H1 (cell line): Measurements from ENCODE around the gene SHLD2. TPM values are rescaled to one million over a fixed set of nuclear protein-coding genes. Genes with fewer than 3 reads are reported as not detected.
"Not testable (repeated sequence)": the region's sequence is repeated elsewhere in the genome, so short reads cannot be mapped to it uniquely, and the experiment has no call there.

Source experiments
- CTCF ChIA-PET: fragments of 300-600 bp; sonication (Branson Sonifier 250); formaldehyde crosslinking; loops from one replicate; lab custom pipeline; 2021; ENCODE audit not compliant: partially characterized antibody; lab: Charles Lee
- POLR2A ChIA-PET: fragments of 300-600 bp; sonication (Branson Sonifier 250); formaldehyde crosslinking; loops from one replicate; lab custom pipeline; 2021; ENCODE audit warnings: inconsistent platforms; ENCODE audit not compliant: partially characterized antibody; lab: Charles Lee
- DNase-seq, 2 experiments: peaks; one replicate each; pipeline versions ENCODE4 v3.0.0 to v3.0.0-alpha.2; 2010 to 2022; ENCODE audit warnings: low spot score in 2 of 2, low read depth in 1 of 2, mixed read lengths in 1 of 2
- FAIRE-seq: peaks from 2 replicates; lab custom pipeline; 2011; peaks lifted over from hg19 to GRCh38; lab: Jason Lieb, UNC
- H2AFZ ChIP-seq: 2 replicates; pipeline ENCODE4 v1.8.1; 2012; ENCODE audit warnings: low read length, inconsistent platforms
- H2AK5ac ChIP-seq: 2 replicates; pipeline ENCODE4 v1.6.1; 2013; ENCODE audit warnings: low read depth, low read length
- H2BK120ac ChIP-seq: replicated peaks from 2 replicates; pipeline ENCODE3; 2013; ENCODE audit warnings: low read depth, low read length, inconsistent platforms
- H2BK12ac ChIP-seq: 2 replicates; pipeline ENCODE4 v1.6.1; 2013; ENCODE audit warnings: low read depth, low read length
- H2BK15ac ChIP-seq: 2 replicates; pipeline ENCODE4 v1.6.1; 2013; ENCODE audit warnings: low read length
- H2BK20ac ChIP-seq: 2 replicates; pipeline ENCODE4 v1.6.1; 2013; ENCODE audit warnings: low read length
- H2BK5ac ChIP-seq: 2 replicates; pipeline ENCODE4 v1.6.1; 2013; ENCODE audit warnings: low read depth, low read length
- H3K14ac ChIP-seq: 2 replicates; pipeline ENCODE4 v1.6.1; 2013; ENCODE audit warnings: inconsistent platforms; ENCODE audit not compliant: insufficient read length
- H3K18ac ChIP-seq: 2 replicates; pipeline ENCODE4 v1.6.1; 2013; ENCODE audit warnings: low read length; ENCODE audit errors: extremely low read depth
- H3K23ac ChIP-seq: 2 replicates; pipeline ENCODE4 v1.6.1; 2013; ENCODE audit warnings: inconsistent platforms; ENCODE audit not compliant: insufficient read length
- H3K23me2 ChIP-seq: 2 replicates; pipeline ENCODE4 v1.6.1; 2013; ENCODE audit warnings: low read depth, low read length
- H3K27ac ChIP-seq: 2 replicates; pipeline ENCODE4 v1.6.1; 2011; ENCODE audit warnings: low read depth, low read length, inconsistent platforms
- H3K27me3 ChIP-seq, 4 experiments: replicated peaks in 1 of 4; 1 replicate in 1 of 4; 2 replicates in 3 of 4; pipeline versions ENCODE4 v1.6.1 to v1.8.1; 2011 to 2013; ENCODE audit warnings: low read length in 3 of 4, mild to moderate bottlenecking in 3 of 4, inconsistent platforms in 2 of 4, mixed read lengths in 2 of 4, moderate library complexity in 1 of 4; ENCODE audit not compliant: control insufficient read depth in 3 of 4, insufficient read depth in 3 of 4; ENCODE audit errors: extremely low read depth in 1 of 4
- H3K36me3 ChIP-seq, 4 experiments: 2 replicates each; pipeline versions ENCODE4 v1.6.1 to v1.8.1; 2011 to 2013; ENCODE audit warnings: mild to moderate bottlenecking in 4 of 4, low read length in 3 of 4, moderate library complexity in 2 of 4, control low read depth in 1 of 4, inconsistent platforms in 1 of 4; ENCODE audit not compliant: insufficient read depth in 4 of 4, control insufficient read depth in 2 of 4
- H3K4ac ChIP-seq: replicated peaks from 2 replicates; pipeline ENCODE3; 2013; ENCODE audit warnings: low read length, low read depth, mixed read lengths, inconsistent platforms; ENCODE audit not compliant: insufficient read length
- H3K4me1 ChIP-seq, 4 experiments: replicated peaks in 1 of 4; 1 replicate in 1 of 4; 2 replicates in 3 of 4; pipeline versions ENCODE4 v1.6.1 to v1.8.1; 2011 to 2013; ENCODE audit warnings: low read length in 3 of 4, inconsistent platforms in 2 of 4, mixed read lengths in 1 of 4; ENCODE audit not compliant: insufficient read depth in 4 of 4, control insufficient read depth in 3 of 4
- H3K4me2 ChIP-seq, 2 experiments: 2 replicates each; pipeline versions ENCODE4 v1.6.1 to v1.8.1; 2011 to 2013; ENCODE audit warnings: low read depth in 2 of 2, low read length in 2 of 2, control low read depth in 1 of 2, inconsistent platforms in 1 of 2, mild to moderate bottlenecking in 1 of 2; ENCODE audit not compliant: insufficient read depth in 1 of 2
- H3K4me3 ChIP-seq, 4 experiments: fragments of 200-600, 300-600 bp in 1 of 4; sonication (generic), shearing (Covaris generic), sonication (Bioruptor Twin) in 1 of 4; 2 replicates each; pipeline versions ENCODE4 v1.5.1 to v1.8.1; 2011 to 2016; ENCODE audit warnings: low read length in 4 of 4, low read depth in 3 of 4, control low read depth in 2 of 4, inconsistent platforms in 2 of 4, mild to moderate bottlenecking in 2 of 4, mixed read lengths in 1 of 4, moderate library complexity in 1 of 4; ENCODE audit not compliant: insufficient read depth in 2 of 4; ENCODE audit errors: extremely low read depth in 1 of 4
- H3K56ac ChIP-seq: replicated peaks from 2 replicates; pipeline ENCODE3; 2013; ENCODE audit warnings: low read depth, mild to moderate bottlenecking, mixed read lengths, low read length, inconsistent platforms; ENCODE audit not compliant: insufficient read length
- H3K79me1 ChIP-seq: 2 replicates; pipeline ENCODE4 v1.6.1; 2013; ENCODE audit warnings: low read depth, low read length, control low read depth
- H3K79me2 ChIP-seq, 2 experiments: 2 replicates each; pipeline versions ENCODE4 v1.6.1 to v1.8.1; 2012 to 2013; ENCODE audit warnings: low read length in 2 of 2, mild to moderate bottlenecking in 2 of 2, inconsistent platforms in 1 of 2; ENCODE audit not compliant: insufficient read depth in 2 of 2, control insufficient read depth in 1 of 2
- H3K9ac ChIP-seq, 4 experiments: replicated peaks in 1 of 4; 1 replicate in 1 of 4; 2 replicates in 3 of 4; pipeline versions ENCODE4 v1.6.1 to v1.8.1; 2011 to 2013; ENCODE audit warnings: low read depth in 3 of 4, low read length in 3 of 4, control low read depth in 2 of 4, mild to moderate bottlenecking in 2 of 4, moderate library complexity in 2 of 4, inconsistent platforms in 1 of 4; ENCODE audit errors: extremely low read depth in 1 of 4
- H3K9me3 ChIP-seq, 2 experiments: 2 replicates each; pipeline versions ENCODE4 v1.6.1 to v1.8.1; 2012 to 2013; ENCODE audit warnings: mild to moderate bottlenecking in 2 of 2, moderate library complexity in 2 of 2, control low read depth in 1 of 2, inconsistent platforms in 1 of 2, low read depth in 1 of 2, low read length in 1 of 2, mixed read lengths in 1 of 2; ENCODE audit not compliant: insufficient read depth in 2 of 2
- H4K20me1 ChIP-seq, 2 experiments: replicated peaks in 1 of 2; 2 replicates each; pipeline versions ENCODE3 to v1.8.1; 2011 to 2013; ENCODE audit warnings: inconsistent platforms in 2 of 2, low read length in 2 of 2, mild to moderate bottlenecking in 1 of 2; ENCODE audit not compliant: insufficient read depth in 2 of 2, control insufficient read depth in 1 of 2
- H4K5ac ChIP-seq: 2 replicates; pipeline ENCODE4 v1.6.1; 2013; ENCODE audit warnings: low read length, low read depth, mixed read lengths, inconsistent platforms; ENCODE audit not compliant: insufficient read length
- H4K8ac ChIP-seq: 2 replicates; pipeline ENCODE4 v1.8.0; 2013; ENCODE audit warnings: mild to moderate bottlenecking, moderate library complexity, low read length, inconsistent platforms; ENCODE audit not compliant: insufficient read depth; ENCODE audit errors: extremely low read depth
- H4K91ac ChIP-seq: replicated peaks from 2 replicates; pipeline ENCODE3; 2013; ENCODE audit warnings: low read length, mixed read lengths, inconsistent platforms; ENCODE audit not compliant: insufficient read length
- WGBS, 2 experiments: shearing (Covaris generic) in 1 of 2; methylation state at CpG; one replicate each; pipeline versions ENCODE4 v1.1.6 to v1.1.7; 2013 to 2015; ENCODE audit warnings: low lambda C conversion rate in 2 of 2, mixed read lengths in 2 of 2, inconsistent platforms in 1 of 2, low coverage in 1 of 2, missing lambda C conversion rate in 1 of 2; ENCODE audit not compliant: insufficient replicate concordance in 2 of 2, insufficient coverage in 1 of 2, insufficient read length in 1 of 2; ENCODE audit errors: extremely low coverage in 1 of 2, missing lambda C conversion rate in 1 of 2; 5-methylcytosine and 5-hydroxymethylcytosine counted together
- polyA plus RNA-seq, 7 experiments: library from polyadenylated mRNA; depleted of rRNA in 3 of 7; stranded (reverse) in 5 of 7; unstranded in 2 of 7; fragments of >200 nt in 5 of 7; fragments of 200-250 nt in 2 of 7; gene quantifications; 1 replicate in 5 of 7; 2 replicates in 1 of 7; 4 replicates in 1 of 7; pipeline versions ENCODE4 v1.2.1 to v1.2.3, GENCODE V29; 2011 to 2013; ENCODE audit warnings: missing spikeins in 2 of 7, mixed read lengths in 2 of 7
- total RNA-seq: library from RNA; stranded (reverse); fragmentation: NEBNext Ultra II Directional; extraction: Animal tissue kit (Norgen Biotek cat#: 25700); gene quantifications from 2 replicates; pipeline ENCODE4 v1.2.1, GENCODE V29; 2021

Gene SHLD2
- total and polyA plus RNA-seq, 2 of the 8 experiments (the other 6 are each of a cell fraction or from before 2014, with no cell fraction given), result 7.9 to 32.4 TPM

DNA sequence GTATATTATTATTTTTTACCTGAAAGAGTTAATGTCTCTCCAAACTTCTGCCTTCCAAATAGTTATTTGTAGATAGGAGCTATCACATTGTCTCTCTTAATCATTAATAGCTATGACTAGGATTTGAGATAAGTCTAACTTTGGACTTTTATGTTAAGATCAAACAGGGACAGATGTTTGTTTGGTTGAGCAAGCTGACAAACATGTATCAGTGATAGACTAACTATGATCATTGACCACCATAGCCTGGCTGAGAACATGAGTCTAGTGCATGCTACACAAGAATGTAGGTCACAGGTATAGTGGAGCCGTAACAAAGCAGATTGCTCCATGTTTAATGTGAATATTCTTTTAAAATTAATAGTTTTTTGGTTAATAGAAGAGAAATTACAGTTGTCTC is 76.7 kb downstream of the SHLD2 start:
- H2BK20ac ChIP-seq, H4K91ac ChIP-seq, H2BK5ac ChIP-seq, H3K9me3 ChIP-seq, H3K27me3 ChIP-seq, H3K4ac ChIP-seq, DNase-seq, POLR2A ChIA-PET, FAIRE-seq, H3K36me3 ChIP-seq, H3K4me1 ChIP-seq, H3K4me2 ChIP-seq, H3K14ac ChIP-seq, H3K18ac ChIP-seq, H2BK120ac ChIP-seq, H3K27ac ChIP-seq, H3K56ac ChIP-seq, H3K79me2 ChIP-seq, CTCF ChIA-PET, H2AFZ ChIP-seq, H2BK12ac ChIP-seq, H3K4me3 ChIP-seq, H4K8ac ChIP-seq, H2BK15ac ChIP-seq, H3K23ac ChIP-seq, H3K23me2 ChIP-seq, H3K79me1 ChIP-seq, H4K20me1 ChIP-seq, H3K9ac ChIP-seq, H2AK5ac ChIP-seq, H4K5ac ChIP-seq: not testable (repeated sequence)
- WGBS, 2 experiments, result 50% methylated on average over 1 of the region's 1 CpG; no CpG with 5 or more reads in 1 of the 2 experiments

DNA sequence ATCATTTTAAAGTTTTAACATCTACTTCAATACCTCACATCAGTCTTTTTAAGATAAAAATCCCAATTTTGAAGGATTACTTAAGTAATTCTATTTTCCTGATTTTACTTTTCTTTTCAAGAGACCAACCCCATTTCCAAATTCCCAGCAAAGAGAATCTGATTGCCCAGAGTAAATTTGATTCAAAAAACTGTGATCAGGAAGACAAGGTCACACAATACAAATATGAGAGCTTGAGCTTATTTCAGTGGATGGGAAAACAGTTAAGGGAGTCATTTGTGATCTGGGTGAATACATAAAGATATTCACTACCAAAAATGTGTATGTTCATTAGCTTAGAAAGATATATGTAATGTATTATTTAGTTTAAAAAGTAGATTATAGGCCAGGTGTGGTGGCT is 77.2 kb downstream of the SHLD2 start:
- H3K27ac ChIP-seq, POLR2A ChIA-PET, H3K9me3 ChIP-seq, H4K91ac ChIP-seq, H2AK5ac ChIP-seq, H3K9ac ChIP-seq, CTCF ChIA-PET, H2BK120ac ChIP-seq, H3K18ac ChIP-seq, H2BK12ac ChIP-seq, H4K20me1 ChIP-seq, H3K4me1 ChIP-seq, H2BK5ac ChIP-seq, H3K4me2 ChIP-seq, H2AFZ ChIP-seq, H3K27me3 ChIP-seq, H3K4me3 ChIP-seq, H3K56ac ChIP-seq, H4K5ac ChIP-seq, FAIRE-seq, H3K14ac ChIP-seq, H2BK15ac ChIP-seq, H3K36me3 ChIP-seq, H3K79me2 ChIP-seq, H3K23ac ChIP-seq, H2BK20ac ChIP-seq, H4K8ac ChIP-seq, H3K79me1 ChIP-seq, H3K23me2 ChIP-seq, DNase-seq, H3K4ac ChIP-seq: not testable (repeated sequence)
